ENCODE measurements around the gene STAG3.
"Not testable (repeated sequence)": the region's sequence is repeated elsewhere in the genome, so short reads cannot be mapped to it uniquely, and the experiment has no call there.

STAG3 gene

DNA sequence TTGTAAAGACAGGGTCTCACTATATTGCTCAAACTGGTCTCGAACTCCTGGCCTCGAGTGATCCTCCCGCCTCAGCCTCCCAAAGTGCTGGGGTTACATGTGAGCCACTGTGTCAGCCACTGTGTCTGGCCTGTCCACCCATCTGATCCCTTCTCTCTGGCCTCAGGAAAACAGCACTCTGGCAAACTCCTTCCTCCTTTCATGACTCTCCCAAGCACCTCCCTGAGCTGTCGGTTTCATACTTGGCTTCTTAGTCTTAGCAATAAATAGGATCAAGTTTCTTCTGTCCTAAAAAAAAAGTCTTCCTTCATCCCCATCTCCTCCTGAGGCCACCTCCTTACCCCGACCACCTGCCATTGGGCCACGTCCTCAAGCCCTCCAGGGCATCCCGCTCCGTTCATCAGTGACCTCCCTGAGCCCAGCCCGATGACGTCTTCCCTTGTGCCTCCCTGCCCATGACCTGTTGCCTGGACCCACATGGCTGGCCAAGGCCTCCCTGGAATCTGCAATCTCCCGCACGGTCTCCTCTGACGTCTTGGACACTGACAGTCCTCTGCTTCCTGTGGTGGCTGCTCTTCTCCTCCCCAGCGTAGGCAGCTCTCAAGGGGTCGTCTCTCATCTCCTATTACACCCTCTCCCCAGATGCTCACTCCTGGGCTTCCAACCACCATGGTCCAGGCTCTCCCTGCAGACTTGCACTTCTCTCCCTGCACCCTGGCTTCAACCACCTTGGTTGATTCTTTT is 68.6 kb downstream of the STAG3 start:
- not testable (repeated sequence) for DNase-seq

DNA sequence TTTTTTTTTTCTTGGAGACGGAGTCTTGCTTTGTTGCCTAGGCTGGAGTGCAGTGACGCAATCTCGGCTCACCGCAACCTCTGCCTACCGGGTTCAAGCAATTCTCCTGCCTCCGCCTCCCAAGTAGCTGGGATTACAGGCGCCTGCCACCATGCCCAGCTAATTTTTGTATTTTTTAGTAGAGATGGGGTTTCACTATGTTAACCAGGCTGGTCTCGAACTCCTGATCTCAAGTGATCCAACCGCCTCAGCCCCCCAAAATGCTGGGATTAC is 69.1 kb downstream of the STAG3 start:
- not testable (repeated sequence) for DNase-seq

DNA sequence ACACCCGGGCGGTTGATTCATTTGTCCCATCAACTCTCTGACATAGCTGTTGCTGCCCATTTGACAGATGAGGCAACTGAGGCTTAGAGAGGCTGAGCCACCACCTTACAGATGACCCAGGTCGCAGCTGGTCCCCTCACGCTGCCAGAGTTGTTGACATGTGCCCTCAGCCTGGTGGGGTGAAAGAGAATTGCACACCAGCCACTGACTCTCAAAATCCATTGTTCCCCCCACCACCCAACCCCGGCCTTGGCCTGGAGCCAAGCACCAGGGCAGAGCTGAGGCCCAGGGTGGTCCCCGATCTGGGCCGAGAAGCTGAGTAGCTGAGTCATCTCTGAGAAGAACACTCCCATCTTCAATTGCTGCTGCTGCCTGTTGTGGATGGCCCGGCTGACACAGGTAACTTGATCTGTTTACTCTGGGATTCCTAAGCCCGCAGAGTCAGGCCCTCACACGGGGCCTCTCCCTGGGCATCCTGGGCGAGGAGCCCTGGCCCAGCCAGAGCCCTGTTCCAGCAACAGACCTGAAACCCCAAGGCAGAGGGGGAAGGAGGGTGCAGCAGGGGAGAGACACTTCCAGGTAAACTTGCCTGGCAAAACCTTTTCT is 69.5 kb downstream of the STAG3 start:
- peak in 2 of 56 donors; percentile 1 to 34 for DNase-seq

DNA sequence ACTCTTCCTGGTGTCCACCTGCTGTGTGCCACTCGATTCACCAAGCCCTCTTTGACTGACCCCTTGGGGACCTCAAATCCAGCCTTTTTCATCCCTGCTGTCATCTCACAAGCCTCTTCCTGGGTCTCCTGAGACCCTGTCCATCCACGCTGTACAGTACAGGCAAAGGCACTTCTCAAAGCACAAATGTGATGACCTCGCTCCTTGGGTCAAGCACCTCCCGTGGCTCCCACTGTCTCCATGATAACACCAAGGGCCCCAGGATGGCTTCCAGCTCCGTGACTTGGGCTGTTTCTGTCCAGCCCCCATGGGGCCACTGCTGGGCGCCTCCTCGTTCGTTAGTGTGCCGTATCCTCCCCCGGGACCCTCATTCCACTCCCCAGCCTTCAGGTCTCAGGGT is 70.8 kb downstream of the STAG3 start:
- DNase-seq: no peak

DNA sequence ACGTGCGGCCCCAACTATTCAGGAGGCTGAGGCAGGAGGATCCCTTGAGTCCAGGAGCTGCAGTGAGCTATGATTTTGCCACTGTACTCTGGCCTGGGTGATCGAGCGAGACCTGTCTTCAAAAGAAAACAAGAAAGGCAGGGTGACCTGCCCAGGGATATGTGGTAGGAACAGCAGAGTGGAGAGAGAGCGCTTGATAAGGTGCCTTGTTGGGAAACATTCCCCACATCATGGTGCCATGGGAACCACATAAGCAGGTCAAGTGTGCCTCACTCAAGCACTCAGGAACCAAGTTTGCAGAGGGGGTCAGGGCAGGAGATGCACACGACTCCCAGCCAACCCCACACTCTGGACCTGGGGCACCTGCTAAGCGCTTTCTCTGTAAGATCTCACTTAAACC is 79.3 kb downstream of the STAG3 start:
- DNase-seq: no peak

DNA sequence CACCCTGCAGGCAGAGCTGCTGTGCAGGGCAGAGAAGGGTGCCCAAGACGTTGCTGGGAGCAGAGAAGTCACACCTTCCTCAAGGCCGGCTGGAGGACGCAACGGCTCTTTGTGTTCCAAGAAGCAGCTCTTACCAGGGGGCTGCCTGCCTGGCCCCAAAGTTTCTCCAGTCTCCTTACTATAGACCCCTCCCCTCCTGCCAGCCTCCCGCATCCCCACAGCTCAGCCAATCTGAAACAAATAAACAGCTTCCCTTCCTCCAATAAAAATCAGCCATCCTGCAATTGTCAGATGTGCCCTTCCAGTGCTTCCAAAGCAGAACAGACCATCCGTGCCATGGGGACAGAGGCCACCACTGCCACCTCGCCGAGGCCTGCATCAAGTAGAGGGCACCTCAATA is 82.3 kb downstream of the STAG3 start:
- not testable (repeated sequence) for DNase-seq

DNA sequence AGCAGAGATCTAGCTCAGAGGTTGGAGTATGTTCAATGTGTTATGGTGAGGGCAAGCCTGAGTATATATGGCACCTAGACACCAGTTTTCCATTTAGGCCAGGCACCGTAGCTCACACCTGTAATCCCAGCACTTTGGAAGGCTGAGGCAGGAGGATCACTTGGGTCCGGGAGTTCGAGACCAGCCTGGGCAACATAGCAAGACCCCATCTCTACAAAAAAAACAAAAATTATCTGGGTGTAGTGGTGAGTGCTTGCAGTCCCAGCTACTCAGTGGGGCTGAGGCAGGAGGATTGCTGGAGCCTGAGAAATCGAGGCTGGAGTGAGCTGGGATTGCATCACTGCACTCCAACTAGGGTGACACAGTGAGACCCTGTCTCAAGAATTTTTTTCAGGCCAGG is 85.2 kb downstream of the STAG3 start:
- not testable (repeated sequence) for DNase-seq

All from amygdala (tissue), 56 donors.